SU-DHL-6 (cell line): ENCODE measurements around the gene SCNM1.

Experiments used
- EZH2phosphoT487 ChIP-seq: fragments of 200-600 bp; sonication (generic), shearing (Covaris generic); conservative IDR thresholded peaks from 2 replicates; pipeline ENCODE4 v1.6.1; 2018; ENCODE audit warnings: mild to moderate bottlenecking, antibody characterized with exemption, low read length, moderate library complexity, mixed read lengths
- TF ChIP-seq, protein P1 (sequence below): fragments of 200-600 bp; sonication (generic); IDR thresholded peaks from one replicate; pipeline ENCODE4 v1.5.1; 2017; ENCODE audit warnings: antibody characterized with exemption, mild to moderate bottlenecking, low read length, moderate library complexity; ENCODE audit not compliant: insufficient read depth, poor library complexity, severe bottlenecking

DNA sequence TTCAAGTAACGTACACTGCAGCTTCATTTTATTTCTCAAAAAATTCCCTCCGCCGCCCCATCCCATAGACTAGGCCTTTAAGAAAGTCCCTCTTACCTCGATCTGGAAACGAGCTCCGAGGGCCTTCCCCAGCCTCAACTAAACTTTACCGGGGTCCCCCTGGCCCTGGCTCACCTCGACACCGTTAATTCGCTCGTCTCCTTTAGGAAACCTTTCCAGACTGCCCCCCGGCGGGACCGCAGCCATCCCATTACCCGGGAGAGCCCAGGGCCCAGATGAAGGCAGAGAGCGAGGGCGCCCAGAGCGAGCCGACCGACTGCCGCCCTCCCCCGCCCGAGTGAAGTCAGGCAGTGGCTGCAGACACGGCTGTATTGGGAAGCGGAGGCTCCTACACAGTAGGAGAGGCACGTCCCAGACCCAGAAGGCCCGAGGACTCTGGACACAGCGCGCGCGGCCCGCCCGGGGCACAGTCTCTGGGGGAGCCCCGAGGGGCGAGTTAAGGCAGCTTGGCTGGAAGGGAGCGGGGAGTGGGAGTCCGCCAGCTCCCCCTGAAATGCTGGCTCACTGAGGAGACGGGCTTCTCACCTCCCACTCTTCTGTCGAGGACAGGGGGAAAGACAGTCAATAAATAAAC is 34.1 kb upstream of the SCNM1 start:
- TF ChIP-seq, protein P1, sequence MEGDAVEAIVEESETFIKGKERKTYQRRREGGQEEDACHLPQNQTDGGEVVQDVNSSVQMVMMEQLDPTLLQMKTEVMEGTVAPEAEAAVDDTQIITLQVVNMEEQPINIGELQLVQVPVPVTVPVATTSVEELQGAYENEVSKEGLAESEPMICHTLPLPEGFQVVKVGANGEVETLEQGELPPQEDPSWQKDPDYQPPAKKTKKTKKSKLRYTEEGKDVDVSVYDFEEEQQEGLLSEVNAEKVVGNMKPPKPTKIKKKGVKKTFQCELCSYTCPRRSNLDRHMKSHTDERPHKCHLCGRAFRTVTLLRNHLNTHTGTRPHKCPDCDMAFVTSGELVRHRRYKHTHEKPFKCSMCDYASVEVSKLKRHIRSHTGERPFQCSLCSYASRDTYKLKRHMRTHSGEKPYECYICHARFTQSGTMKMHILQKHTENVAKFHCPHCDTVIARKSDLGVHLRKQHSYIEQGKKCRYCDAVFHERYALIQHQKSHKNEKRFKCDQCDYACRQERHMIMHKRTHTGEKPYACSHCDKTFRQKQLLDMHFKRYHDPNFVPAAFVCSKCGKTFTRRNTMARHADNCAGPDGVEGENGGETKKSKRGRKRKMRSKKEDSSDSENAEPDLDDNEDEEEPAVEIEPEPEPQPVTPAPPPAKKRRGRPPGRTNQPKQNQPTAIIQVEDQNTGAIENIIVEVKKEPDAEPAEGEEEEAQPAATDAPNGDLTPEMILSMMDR, result no peak
- TF ChIP-seq EZH2phosphoT487, result no peak
